Activated T-cell treated with anti-CD3 and anti-CD28 coated beads, Interleukin-2, amount 50 U/mL, for 4 hours (primary cell): ENCODE results near the gene CFAP43. TPM values are rescaled to one million over a fixed set of nuclear protein-coding genes. Genes with fewer than 3 reads are reported as not detected.

Experiments
- ATAC-seq, 2 donors: fragments of 200-7000 bp; cut with Tn5 transposase; one replicate each; pipeline ENCODE4 v1.10.0; 2021
- DNase-seq: peaks from one replicate; pipeline ENCODE4 v3.0.0-alpha.2; 2020
- H3K27me3 Mint-ChIP-seq: one replicate; pipeline ENCODE4 v1.8.0; 2021; ENCODE audit warnings: low read depth, mixed read lengths
- H3K36me3 Mint-ChIP-seq: one replicate; pipeline ENCODE4 v1.8.0; 2022; ENCODE audit warnings: mixed read lengths; ENCODE audit not compliant: insufficient read depth
- H3K4me1 Mint-ChIP-seq: one replicate; pipeline ENCODE4 v1.8.0; 2021; ENCODE audit warnings: low read depth, mixed read lengths
- H3K4me3 Mint-ChIP-seq: one replicate; pipeline ENCODE4 v1.8.0; 2021; ENCODE audit warnings: mild to moderate bottlenecking, moderate library complexity, mixed read lengths
- H3K9me3 Mint-ChIP-seq: one replicate; pipeline ENCODE4 v1.8.0; 2021; ENCODE audit warnings: mixed read lengths
- total RNA-seq, 3 donors: library from RNA; stranded (reverse); gene quantifications; one replicate each; pipeline ENCODE4 v1.2.1, GENCODE V29; 2021

CFAP43 gene
- total RNA-seq, 3 donors from 2014 or later: 0.20 TPM; not detected in 2

- no peaks in the 10 kb centered on the region for H3K36me3 Mint-ChIP-seq
- ATAC-seq: no peak
- H3K27me3 Mint-ChIP-seq: peaks cover 6% of the 10 kb centered on the region
- peaks cover 9% of the 10 kb centered on the region for H3K4me1 Mint-ChIP-seq
- H3K4me3 Mint-ChIP-seq: no peak overlapping the region
- peaks cover 4% of the 10 kb centered on the region for H3K9me3 Mint-ChIP-seq
- DNase-seq: no peak
Measured at GRCh38 chr10:104096692-104097091, 135.5 kb downstream of the CFAP43 start.

- H3K27me3 Mint-ChIP-seq: peaks cover 6% of the 10 kb centered on the region
- H3K4me1 Mint-ChIP-seq: peaks cover 9% of the 10 kb centered on the region
- no peaks in the 10 kb centered on the region for H3K36me3 Mint-ChIP-seq
- ATAC-seq (no peak), DNase-seq (no peak)
- H3K4me3 Mint-ChIP-seq: no peak overlapping the region
- peaks cover 4% of the 10 kb centered on the region for H3K9me3 Mint-ChIP-seq
Measured at GRCh38 chr10:104092749-104093148, 139.4 kb downstream of the CFAP43 start.

GRCh38 chr10:104090611-104091010 is 141.6 kb downstream of the CFAP43 start:
- H3K4me3 Mint-ChIP-seq: no peak overlapping the region
- no peak for DNase-seq
- no peak for ATAC-seq
- H3K4me1 Mint-ChIP-seq: peaks cover 9% of the 10 kb centered on the region
- H3K27me3 Mint-ChIP-seq: no peaks in the 10 kb centered on the region
- no peaks in the 10 kb centered on the region for H3K36me3 Mint-ChIP-seq
- peaks cover 4% of the 10 kb centered on the region for H3K9me3 Mint-ChIP-seq

- Mint-ChIP-seq H3K4me1 (peaks cover 7% of the 10 kb centered on the region), H3K9me3 (peaks cover 4% of the 10 kb centered on the region), H3K27me3 (no peaks in the 10 kb centered on the region), H3K4me3 (no peak overlapping the region), H3K36me3 (no peaks in the 10 kb centered on the region)
- DNase-seq: no peak
- ATAC-seq: no peak
Measured at GRCh38 chr10:104089621-104090020, 142.5 kb downstream of the CFAP43 start.

- no peaks in the 10 kb centered on the region for H3K4me1 Mint-ChIP-seq
- DNase-seq (no peak), ATAC-seq (no peak)
- H3K4me3 Mint-ChIP-seq: no peak overlapping the region
- H3K27me3 Mint-ChIP-seq: no peaks in the 10 kb centered on the region
- no peaks in the 10 kb centered on the region for H3K36me3 Mint-ChIP-seq
- H3K9me3 Mint-ChIP-seq: no peaks in the 10 kb centered on the region
Measured at GRCh38 chr10:104088239-104088638, 143.9 kb downstream of the CFAP43 start.

GRCh38 chr10:104085801-104086400 is 146.3 kb downstream of the CFAP43 start, which contains the start of gene COL17A1:
TSS of gene COL17A1 (minus strand) at chr10:104085880. CDS start at chr10:104080673, 5,207 bp downstream.
- no peak within 1 kb of the TSS for H3K4me3 Mint-ChIP-seq
- H3K9me3 Mint-ChIP-seq: no peaks in the 10 kb centered on the region
- no peak for ATAC-seq
- H3K36me3 Mint-ChIP-seq: no peaks in the 10 kb centered on the region
- no peak for DNase-seq
- H3K27me3 Mint-ChIP-seq: no peaks in the 10 kb centered on the region
- no peaks in the 10 kb centered on the region for H3K4me1 Mint-ChIP-seq

GRCh38 chr10:104084482-104085142 is 147.6 kb downstream of the CFAP43 start:
- Mint-ChIP-seq H3K9me3 (no peaks in the 10 kb centered on the region), H3K36me3 (no peaks in the 10 kb centered on the region), H3K27me3 (no peaks in the 10 kb centered on the region), H3K4me1 (no peaks in the 10 kb centered on the region), H3K4me3 (no peak overlapping the region)
- no peak for DNase-seq
- ATAC-seq: no peak

- DNase-seq: no peak
- no peaks in the 10 kb centered on the region for H3K9me3 Mint-ChIP-seq
- ATAC-seq: no peak
- H3K4me3 Mint-ChIP-seq: no peak overlapping the region
- H3K4me1 Mint-ChIP-seq: no peaks in the 10 kb centered on the region
- no peaks in the 10 kb centered on the region for H3K27me3 Mint-ChIP-seq
- no peaks in the 10 kb centered on the region for H3K36me3 Mint-ChIP-seq
Measured at GRCh38 chr10:104081998-104082397, 150.2 kb downstream of the CFAP43 start.

- Mint-ChIP-seq H3K4me3 (no peak overlapping the region), H3K36me3 (no peaks in the 10 kb centered on the region), H3K27me3 (no peaks in the 10 kb centered on the region), H3K9me3 (no peaks in the 10 kb centered on the region), H3K4me1 (no peaks in the 10 kb centered on the region)
- no peak for DNase-seq
- ATAC-seq: no peak
Measured at GRCh38 chr10:104080762-104081161, 151.4 kb downstream of the CFAP43 start.

Other genes with a start within 250 kb of the CFAP43 start
- under 1 TPM in 1 of 3 donors, not detected in 2; 0.23 TPM for gene COL17A1, start 146.5 kb downstream of the CFAP43 start, total RNA-seq
- 10 to 100 TPM in 2 of 3 donors, 1 to 10 TPM in 1; 9.4 to 12.3 (median 11.9) TPM for gene SFR1, start 110.2 kb downstream of the CFAP43 start, total RNA-seq
- 100 to 1,000 TPM in 1 of 3 donors, 10 to 100 TPM in 2; 74.8 to 115 (median 94.5) TPM for gene GSTO1, start 22.5 kb upstream of the CFAP43 start, total RNA-seq
- 1 to 10 TPM in 1 of 3 donors, under 1 TPM in 2; 0.33 to 1.1 (median 0.73) TPM for gene GSTO2, start 36.8 kb upstream of the CFAP43 start, total RNA-seq
- 10 to 100 TPM; 18.1 to 21.9 (median 19.5) TPM for gene ITPRIP, start 106.1 kb upstream of the CFAP43 start, total RNA-seq
- gene CFAP58, start 121.5 kb upstream of the CFAP43 start, total RNA-seq: not detected